ENCODE measurements around the gene PM20D2.

The PM20D2 gene

GRCh38 chr6:89145091-89145955 lies 532 bp upstream of the PM20D2 start:
- DNase-seq, result peak; percentile 81

- DNase-seq, result peak; percentile 43
Observed at GRCh38 chr6:89146718-89147700, 1.2 kb downstream of the PM20D2 start.

- DNase-seq, result no peak
Observed at GRCh38 chr6:89148016-89148750, 2.3 kb downstream of the PM20D2 start.

- no peak for DNase-seq
Observed at GRCh38 chr6:89154131-89154530, 8.3 kb downstream of the PM20D2 start.

- DNase-seq, result no peak
Observed at GRCh38 chr6:89160331-89161092, 14.7 kb downstream of the PM20D2 start.

GRCh38 chr6:89161326-89162046 lies 15.6 kb downstream of the PM20D2 start:
- no peak for DNase-seq

- DNase-seq, result no peak
Observed at GRCh38 chr6:89162047-89162371, 16.2 kb downstream of the PM20D2 start.

- no peak for DNase-seq
Observed at GRCh38 chr6:89172131-89172530, 26.3 kb downstream of the PM20D2 start.

- no peak for DNase-seq
Observed at GRCh38 chr6:89173634-89174033, 27.8 kb downstream of the PM20D2 start.

GRCh38 chr6:89180112-89180511 lies 34.3 kb downstream of the PM20D2 start:
- no peak for DNase-seq

GRCh38 chr6:89180971-89181370 lies 35.1 kb downstream of the PM20D2 start:
- no peak for DNase-seq

- DNase-seq, result no peak
Observed at GRCh38 chr6:89183294-89183693, 37.4 kb downstream of the PM20D2 start.

GRCh38 chr6:89184344-89184743 lies 38.5 kb downstream of the PM20D2 start:
- DNase-seq, result no peak

GRCh38 chr6:89186762-89187161 lies 40.9 kb downstream of the PM20D2 start:
- no peak for DNase-seq

GRCh38 chr6:89187504-89187903 lies 41.6 kb downstream of the PM20D2 start:
- DNase-seq, result no peak

GRCh38 chr6:89190741-89191140 lies 44.9 kb downstream of the PM20D2 start:
- DNase-seq, result no peak

- no peak for DNase-seq
Observed at GRCh38 chr6:89194559-89194958, 48.7 kb downstream of the PM20D2 start.

GRCh38 chr6:89197141-89197540 lies 51.3 kb downstream of the PM20D2 start:
- no peak for DNase-seq

GRCh38 chr6:89198235-89198634 lies 52.4 kb downstream of the PM20D2 start:
- DNase-seq, result no peak

- DNase-seq, result no peak
Observed at GRCh38 chr6:89199579-89199978, 53.7 kb downstream of the PM20D2 start.

GRCh38 chr6:89200706-89201215 lies 54.9 kb downstream of the PM20D2 start:
- DNase-seq, result no peak

Data from hematopoietic multipotent progenitor cell treated with erythropoietin and hydrocortisone succinate and interleukin-3 and kit ligand, for 6 days (in vitro differentiated cells).